SIG-M5 treated with dmso at 0.1 percent for 504 hours (cell line): ENCODE data around the gene TECTA.
A peak's percentile ranks its signal among the peaks of the same experiment; 100 is the strongest.
"Not testable (repeated sequence)": the region's sequence is repeated elsewhere in the genome, so short reads cannot be mapped to it uniquely, and the experiment has no call there.

ENCODE experiments used
- DNase-seq: peaks from one replicate; lab custom pipeline; 2025; ENCODE audit not compliant: unreplicated experiment; lab: John Stamatoyannopoulos, UW

The TECTA gene

DNA sequence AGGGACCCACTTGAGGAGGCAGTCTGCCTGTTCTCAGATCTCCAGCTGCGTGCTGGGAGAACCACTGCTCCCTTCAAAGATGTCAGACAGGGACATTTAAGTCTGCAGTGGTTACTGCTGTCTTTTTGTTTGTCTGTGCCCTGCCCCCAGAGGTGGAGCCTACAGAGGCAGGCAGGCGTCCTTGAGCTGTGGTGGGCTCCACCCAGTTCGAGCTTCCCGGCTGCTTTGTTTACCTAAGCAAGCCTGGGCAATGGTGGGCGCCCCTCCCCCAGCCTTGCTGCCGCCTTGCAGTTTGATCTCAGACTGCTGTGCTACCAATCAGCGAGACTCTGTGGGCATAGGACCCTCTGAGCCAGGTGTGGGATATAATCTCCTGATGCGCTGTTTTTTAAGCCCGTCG, 76.6 kb downstream of the TECTA start:
- DNase-seq, result not testable (repeated sequence)

DNA sequence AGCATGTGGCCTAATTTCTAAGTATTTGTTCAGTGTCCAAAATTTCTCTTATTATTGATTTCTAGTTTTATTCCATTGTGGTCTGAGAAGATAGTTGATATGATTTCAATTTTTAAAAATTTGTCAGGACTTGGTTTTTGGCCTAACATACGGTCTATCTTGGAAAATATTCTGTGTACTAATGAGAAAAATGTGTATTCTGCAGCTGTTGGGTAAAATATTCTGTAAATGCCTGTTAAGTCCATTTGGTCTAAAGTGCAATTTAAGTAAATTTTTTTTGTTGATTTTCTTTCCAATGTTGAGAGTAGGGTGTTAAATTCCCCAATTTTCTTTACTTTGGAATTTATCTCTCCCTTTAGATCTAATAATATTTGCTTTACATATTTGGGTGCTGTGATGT, 78.3 kb downstream of the TECTA start:
- DNase-seq, result no peak

- DNase-seq, result no peak
Measured at GRCh38 chr11:121180183-121180582, 79.1 kb downstream of the TECTA start.

DNA sequence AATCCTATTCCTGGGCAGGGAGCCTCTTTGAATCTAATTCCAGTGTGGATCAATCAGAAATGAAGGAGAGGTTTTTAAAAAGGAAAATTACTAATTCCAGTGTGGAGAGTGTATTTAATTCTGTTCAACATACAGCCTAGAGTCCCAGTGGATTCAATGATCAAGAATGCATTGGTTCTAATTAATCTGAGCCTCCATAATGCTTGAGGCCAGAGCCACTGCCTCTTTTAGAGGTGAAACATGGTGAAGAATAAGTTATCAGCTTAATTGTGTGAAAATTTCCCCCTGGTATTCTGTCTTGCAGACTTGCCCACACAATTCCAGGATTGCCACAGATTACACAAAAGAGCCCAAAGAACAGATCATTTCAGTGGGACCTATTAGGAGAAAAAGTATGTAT, 87.7 kb downstream of the TECTA start:
- no peak for DNase-seq

GRCh38 chr11:121191818-121192217, 90.8 kb downstream of the TECTA start:
- no peak for DNase-seq

DNA sequence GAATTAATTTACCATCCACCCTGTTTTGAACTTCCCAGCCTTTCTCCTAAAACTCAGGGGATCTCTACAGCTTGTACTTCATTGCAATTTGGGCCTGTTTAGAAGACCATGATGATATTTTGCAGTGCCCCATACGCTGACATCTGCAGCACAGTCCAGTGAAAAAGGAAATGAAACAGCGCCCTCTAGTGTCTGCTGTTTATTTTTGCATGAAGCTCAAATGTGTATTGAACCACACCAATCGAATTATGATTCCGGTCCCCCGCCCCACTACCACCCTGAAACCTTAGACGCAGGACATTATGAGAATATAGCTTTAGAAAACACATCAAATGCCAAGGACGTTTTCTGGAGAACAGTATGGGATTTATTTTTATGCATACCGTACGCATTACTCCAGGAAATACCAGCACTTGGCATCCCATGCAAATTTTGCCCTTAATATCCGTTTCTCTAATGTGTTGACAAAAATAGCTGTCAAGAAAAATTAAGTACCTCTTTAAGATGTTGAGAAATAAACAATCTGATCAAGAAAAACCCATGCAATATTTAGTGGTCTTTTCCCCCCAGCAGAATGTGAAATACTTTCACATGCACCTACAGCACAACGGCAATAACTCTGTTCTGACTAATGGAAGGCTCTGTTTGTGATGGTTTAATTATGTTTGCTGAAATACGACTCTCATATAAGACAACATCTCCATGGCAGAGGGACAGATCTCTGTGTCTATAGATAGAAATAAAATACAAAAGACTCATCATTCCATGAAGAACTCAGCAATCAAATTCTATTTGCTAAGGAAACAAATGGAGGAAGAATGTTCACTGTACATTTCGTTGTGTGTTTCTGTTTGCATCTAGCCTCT, 93.9 kb downstream of the TECTA start:
- DNase-seq, result peak; percentile 30

DNA sequence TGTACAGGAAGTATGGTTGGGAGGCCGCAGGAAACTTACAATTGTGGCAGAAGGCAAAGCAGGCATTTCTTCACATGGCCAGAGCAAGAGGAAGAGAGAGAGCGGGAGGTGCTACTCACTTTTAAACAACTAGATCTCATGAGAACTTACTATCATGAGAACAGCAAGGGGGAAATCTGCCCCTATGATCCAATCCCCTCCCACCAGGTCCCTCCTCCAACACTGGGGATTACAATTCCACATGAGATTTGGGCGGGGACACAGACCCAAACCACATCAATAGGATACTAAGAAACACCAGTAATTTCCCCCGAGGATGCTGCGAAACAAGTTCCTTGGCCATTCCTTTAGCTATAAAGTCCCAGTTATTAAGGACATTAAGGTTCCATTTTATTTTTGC, 97.4 kb downstream of the TECTA start:
- no peak for DNase-seq

DNA sequence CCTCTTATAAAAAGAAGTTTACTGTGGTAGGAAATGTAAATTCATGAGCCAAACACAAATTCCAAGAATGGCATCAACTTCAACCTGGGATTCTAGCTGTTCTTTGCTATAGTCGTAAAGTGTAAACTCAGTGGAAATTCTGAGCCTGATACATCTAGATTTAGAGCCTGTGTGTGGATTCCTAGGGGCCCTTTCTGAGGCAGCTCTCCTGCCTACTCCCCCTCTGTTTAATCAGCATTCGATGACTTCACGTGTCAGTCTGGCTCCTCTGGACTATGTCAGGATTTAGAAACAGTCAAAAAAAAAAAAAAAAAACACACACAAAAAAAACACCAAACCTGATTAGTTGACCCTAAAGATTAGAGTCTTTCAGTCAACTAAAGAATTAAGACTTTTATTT, 98.5 kb downstream of the TECTA start:
- no peak for DNase-seq

DNA sequence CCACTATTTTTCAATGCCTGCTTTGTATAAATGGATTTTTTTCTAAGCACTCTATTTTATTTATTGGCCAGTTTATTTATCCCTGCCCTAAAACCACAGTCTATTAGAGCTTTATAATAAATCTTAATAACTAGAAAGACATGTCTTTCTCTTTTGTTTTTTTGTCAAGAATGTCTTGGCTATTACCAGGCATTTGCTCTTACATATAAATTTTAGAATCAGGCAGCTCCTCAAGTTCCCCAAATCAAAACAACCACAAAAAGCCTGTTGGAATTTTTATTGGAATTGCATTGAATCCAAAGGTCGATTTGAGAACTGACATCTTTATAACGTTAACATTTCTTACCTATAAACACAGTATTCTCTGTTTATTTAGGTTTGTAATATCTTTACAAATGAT, 105.8 kb downstream of the TECTA start:
- no peak for DNase-seq

- no peak for DNase-seq
Measured at GRCh38 chr11:121207485-121208115, 106.6 kb downstream of the TECTA start.

DNA sequence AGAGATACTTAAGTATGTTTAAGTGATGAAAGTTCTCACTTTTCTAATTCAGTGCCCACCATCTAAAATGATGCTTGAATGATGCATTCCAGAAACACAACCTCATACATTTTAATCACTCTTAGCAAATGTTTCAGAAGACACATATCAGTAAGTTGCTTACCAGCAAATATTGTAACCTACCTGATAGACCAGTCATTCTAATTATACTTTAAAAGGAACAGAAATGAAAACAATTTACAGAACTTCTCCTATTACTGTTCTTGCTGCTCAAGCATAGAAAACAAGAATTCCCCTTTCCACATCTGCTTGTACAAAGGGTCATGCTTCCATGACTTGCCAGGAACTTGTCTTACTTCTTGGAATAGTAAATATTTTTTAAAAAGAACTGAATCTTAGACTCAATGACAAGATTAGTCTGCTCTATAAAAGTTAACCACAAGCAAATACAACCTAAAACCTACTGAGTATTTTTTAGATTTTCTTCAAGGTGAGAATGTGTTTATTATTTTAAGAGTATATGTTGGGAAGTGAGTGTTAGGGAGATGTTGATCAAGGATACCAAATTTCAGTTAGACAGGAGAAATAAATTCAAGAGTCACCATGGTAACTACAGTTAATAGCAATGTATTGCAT, 109.5 kb downstream of the TECTA start:
- no peak for DNase-seq

GRCh38 chr11:121211626-121212025, 110.6 kb downstream of the TECTA start:
- no peak for DNase-seq

DNA sequence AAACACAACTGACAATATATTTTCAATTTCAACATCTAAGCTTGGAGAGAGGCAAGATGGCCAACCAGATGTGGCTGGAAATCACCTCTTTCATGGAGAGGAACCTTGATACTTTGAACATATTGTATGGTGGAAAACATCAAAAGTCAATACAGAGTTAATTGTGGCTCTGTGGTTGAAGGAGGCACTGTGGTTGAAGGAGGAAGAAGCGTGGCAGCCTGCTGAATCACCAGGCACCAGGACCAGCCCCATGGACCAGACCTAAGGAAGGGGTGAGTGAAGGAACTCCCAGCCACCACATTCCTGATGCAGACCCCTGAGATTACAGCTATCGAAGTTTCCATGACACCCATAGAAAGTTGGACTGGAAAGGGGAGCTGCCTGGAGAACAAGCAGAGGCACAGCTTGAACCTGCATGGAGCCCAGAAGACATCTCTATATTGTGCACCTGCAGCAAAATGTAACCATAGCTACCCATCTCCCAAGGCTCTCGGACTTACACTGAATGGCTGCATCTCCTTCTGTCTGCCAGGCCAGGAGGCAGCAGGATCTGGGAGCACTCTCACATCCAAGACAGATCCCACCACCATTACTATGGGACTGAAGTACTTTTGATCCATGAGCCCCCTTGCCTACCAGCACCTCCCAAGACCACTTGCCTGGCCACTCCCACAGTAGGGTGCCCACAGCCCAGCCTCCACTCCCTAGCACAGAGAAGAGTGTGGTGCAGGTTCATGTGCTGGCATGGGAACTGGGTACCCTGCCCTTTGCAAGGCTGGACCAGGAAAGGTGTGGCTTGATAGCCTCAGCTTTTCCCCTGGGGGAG, 111.7 kb downstream of the TECTA start:
- DNase-seq, result no peak

GRCh38 chr11:121213362-121213893, 112.4 kb downstream of the TECTA start:
- DNase-seq, result no peak

DNA sequence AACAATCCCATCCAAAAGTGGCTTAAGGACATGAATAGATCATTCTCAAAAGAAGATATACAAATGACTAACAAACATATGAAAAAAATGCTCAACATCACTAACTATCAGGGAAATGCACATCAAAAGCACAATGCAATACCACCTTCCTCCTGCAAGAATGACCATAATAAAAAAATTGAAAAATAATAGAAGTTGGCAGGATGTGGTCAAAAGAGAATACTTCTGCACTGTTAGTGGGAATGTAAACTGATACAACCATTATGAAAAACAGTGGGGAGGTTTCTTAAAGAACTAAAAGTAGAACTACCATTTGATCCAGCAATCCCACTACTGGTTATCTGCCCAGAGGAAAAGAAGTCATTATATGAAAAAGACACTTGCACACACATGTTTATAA, 113.8 kb downstream of the TECTA start:
- DNase-seq, result no peak

DNA sequence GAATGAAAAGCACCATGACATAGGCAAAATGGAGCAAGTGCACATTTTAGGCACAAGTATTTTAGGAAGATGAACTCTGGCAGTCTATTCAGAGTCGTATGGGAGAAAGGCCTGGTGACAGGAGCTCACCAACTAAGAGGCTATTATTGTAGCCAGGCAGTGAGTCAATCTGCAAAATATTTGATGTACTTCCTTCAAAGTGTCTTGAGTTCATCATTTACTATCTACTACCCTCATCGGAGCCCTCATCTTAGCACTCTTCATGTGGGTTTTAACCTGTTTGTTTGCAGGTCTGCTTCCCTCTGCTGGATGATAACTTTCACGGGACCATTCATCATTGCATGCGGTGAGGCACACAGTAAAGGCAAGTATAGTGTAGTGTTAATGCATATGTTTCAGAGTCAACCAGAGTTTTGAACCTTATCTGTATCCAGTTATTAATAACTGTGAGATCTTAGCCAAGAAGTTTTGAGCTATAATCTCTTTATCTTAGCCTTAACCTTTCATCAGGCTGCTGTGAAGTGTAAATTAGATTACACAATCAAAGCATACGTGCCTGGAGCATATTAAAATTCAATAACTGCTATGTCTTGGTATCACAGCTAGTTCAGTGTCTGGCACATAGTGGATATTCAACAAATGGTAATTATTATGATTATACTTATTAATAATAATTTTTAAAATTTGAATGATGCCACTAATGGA, 120.6 kb downstream of the TECTA start:
- DNase-seq, result no peak

DNA sequence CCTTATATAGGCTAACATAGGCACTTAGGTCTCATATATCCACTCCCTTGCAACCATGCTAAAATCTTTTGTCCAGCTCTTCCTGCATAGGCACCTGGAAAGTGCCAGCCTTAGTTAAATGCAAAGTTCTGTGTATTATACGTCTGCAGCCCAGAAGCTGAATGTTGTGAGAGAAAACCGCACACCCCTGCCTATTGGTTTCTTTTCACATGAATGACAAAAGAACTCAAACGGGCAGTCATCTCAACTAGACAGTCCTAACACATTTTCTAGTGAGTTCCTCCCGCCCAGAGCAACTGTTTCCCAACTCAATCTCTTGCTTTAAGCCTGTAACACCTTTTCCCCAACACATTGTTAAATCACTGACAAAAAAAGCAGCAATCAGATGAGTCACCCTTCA, 122.1 kb downstream of the TECTA start:
- DNase-seq, result no peak

- no peak for DNase-seq
Measured at GRCh38 chr11:121225382-121225781, 124.3 kb downstream of the TECTA start.

DNA sequence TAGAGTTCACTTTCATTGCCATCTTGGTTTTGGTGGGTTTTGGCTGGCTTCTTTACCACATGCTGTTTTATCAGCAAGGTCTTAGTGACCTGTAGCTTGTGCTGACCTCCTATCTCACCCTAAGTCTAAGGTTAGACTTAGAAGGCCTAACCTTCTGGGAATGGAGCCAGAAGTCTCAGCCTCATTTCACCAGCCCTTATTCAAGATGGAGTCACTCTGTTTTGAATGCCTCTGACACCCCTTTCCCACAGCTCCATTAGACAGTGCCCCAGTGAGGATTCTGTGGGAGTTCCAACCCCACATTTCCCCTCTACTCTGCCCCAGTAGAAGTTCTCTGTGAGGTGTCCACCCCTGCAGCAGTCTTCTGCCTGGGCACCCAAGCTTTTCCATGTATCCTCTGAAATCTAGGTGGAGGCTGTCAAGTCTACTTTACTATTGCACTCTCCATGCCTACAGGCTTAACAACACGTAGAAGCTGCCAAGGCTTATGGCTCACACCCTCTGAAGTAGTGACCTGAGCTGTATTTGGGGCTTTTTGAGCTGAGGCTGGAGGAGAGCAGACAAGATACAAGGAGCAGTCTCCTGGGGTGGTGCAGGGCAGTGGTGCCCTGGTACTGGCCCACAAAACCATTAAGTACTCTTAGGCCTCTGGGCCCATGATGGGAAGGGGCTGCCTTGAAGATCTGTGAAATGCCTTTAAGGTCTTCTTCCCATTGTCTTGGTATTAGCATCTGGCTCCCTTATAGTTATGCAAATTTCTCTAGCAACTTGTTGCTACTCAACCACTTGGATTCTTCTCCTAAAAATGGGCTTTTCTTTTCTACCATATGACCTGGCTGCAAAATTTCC, 125.6 kb downstream of the TECTA start:
- DNase-seq, result no peak

DNA sequence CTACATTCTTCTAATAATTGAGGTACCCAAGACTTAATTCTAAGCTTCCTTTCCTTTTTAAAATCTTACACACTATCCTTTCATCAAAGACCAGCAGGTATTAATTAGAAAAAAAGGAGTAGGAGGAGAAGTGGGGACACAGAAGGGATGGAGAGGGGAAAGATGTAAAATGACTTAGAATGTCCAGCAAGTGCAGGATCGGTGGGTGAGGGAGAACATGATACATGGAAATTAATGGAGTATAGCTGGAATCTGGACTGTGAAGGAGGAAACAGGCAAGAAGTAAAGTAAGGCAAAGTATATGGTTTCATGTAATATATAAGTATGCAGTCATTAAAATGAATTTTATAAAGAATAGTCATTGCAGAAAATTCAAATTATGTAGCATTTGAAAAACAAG, 127.8 kb downstream of the TECTA start:
- no peak for DNase-seq
